ENCODE results near the gene CAMKK2.

Gene CAMKK2

GRCh38 chr12:121224591-121224990 is 71.9 kb downstream of the CAMKK2 start:
- TF ChIP-seq ELF4 (IDR thresholded peaks at IDR 0.05) (no peak), NFRKB (IDR thresholded peaks at IDR 0.05) (no peak), SP1 (IDR thresholded peaks at IDR 0.05) (no peak), LEF1 (IDR thresholded peaks at IDR 0.05; ENCODE audit: borderline replicate concordance) (no peak), ARNT (IDR thresholded peaks at IDR 0.05) (no peak), TARDBP (IDR thresholded peaks at IDR 0.05) (no peak), FOXK2 (IDR thresholded peaks at IDR 0.05) (no peak), SUZ12 (IDR thresholded peaks at IDR 0.05) (no peak), CTBP1 (IDR thresholded peaks at IDR 0.05; ENCODE audit: borderline replicate concordance) (no peak), ZNF384 (IDR thresholded peaks at IDR 0.05) (no peak), FOXM1 (IDR thresholded peaks at IDR 0.05; ENCODE audit: borderline replicate concordance) (no peak), BHLHE40 (IDR thresholded peaks at IDR 0.05; ENCODE audit: borderline replicate concordance) (no peak), PKNOX1 (IDR thresholded peaks at IDR 0.05) (no peak), L3MBTL2 (conservative IDR thresholded peaks at IDR 0.05) (no peak), HDGF (IDR thresholded peaks at IDR 0.05; ENCODE audit: borderline replicate concordance) (no peak), FOXA1 (IDR thresholded peaks at IDR 0.05) (no peak)
- ChIA-PET CTCF (interaction anchor here (0.7 kb wide), 1 partner anchor 38 kb away, joined by 3 read pairs; no protein-coding TSS in a partner anchor), POLR2A (no interaction called here)
- DNase-seq (ENCODE audit: extremely low spot score), result no peak

DNA sequence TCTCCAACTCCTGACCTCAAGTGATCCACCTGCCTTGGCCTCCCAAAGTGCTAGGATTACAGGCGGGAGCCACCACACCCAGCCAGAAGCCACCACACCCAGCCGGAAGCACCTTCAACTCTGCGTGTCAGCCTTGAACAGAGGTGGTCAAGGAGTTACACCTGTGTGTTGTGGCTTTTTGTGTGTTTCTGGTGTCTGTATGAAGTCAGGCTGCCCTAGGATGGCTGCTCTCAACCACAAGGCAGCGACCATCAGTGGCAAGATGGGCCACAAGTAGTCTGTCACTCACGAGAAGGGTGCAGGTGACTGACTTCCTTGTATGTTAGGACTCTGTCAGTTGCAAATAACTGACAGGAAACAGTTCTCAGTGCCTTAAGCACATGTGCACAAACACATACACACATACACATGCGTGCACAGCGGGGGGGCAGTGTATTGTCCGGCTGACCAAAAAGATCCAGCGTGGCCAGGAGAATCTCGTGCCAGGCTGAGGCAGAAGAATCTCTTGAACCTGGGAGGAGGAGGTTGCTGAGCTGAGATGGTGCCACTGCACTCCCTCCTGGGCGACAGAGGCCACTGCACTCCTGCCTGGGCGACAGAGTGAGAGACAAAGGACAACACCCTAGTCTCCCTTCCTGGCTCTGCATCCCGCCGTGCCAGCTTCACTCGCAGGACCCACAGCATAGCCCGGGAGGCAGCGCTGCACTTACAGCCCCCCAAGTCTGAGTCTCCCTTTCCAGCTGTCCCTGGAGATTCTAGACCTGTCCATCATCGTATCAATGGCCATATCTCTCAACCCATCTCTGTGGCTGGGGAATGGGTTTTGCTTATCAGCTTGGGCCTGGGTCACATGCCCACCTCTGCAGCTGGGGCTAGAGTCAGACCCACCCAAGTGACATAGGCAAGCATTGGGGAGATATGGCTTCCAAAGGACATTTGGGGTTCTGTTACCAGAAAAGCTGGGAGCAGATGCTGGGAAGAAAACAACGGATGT is 72.9 kb downstream of the CAMKK2 start:
- CTCF ChIA-PET, result interaction anchor here (0.7 kb wide), 1 partner anchor 39 kb away, joined by 3 read pairs; no protein-coding TSS in a partner anchor
- DNase-seq (ENCODE audit: extremely low spot score), result no peak
- POLR2A ChIA-PET, result no interaction called here
- TF ChIP-seq NFRKB (IDR thresholded peaks at IDR 0.05) (no peak), L3MBTL2 (conservative IDR thresholded peaks at IDR 0.05) (no peak)

GRCh38 chr12:121222847-121223246 is 73.7 kb downstream of the CAMKK2 start:
- no peak for DNase-seq (ENCODE audit: extremely low spot score)
- ChIA-PET CTCF (interaction anchor here (0.5 to 0.6 kb wide), 3 partner anchors 12 to 1335 kb away, joined by 3 to 6 read pairs (median 4); no protein-coding TSS in a partner anchor), POLR2A (no interaction called here)
- no peak for TF ChIP-seq FOXK2 (IDR thresholded peaks at IDR 0.05)
- TF ChIP-seq SUZ12 (IDR thresholded peaks at IDR 0.05), result no peak
- no peak for TF ChIP-seq ARNT (IDR thresholded peaks at IDR 0.05)
- TF ChIP-seq SP1 (IDR thresholded peaks at IDR 0.05), result no peak
- TF ChIP-seq BHLHE40 (IDR thresholded peaks at IDR 0.05; ENCODE audit: borderline replicate concordance), result no peak
- no peak for TF ChIP-seq ELF4 (IDR thresholded peaks at IDR 0.05)
- no peak for TF ChIP-seq NFRKB (IDR thresholded peaks at IDR 0.05)
- no peak for TF ChIP-seq L3MBTL2 (conservative IDR thresholded peaks at IDR 0.05)
- no peak for TF ChIP-seq LEF1 (IDR thresholded peaks at IDR 0.05; ENCODE audit: borderline replicate concordance)
- TF ChIP-seq TARDBP (IDR thresholded peaks at IDR 0.05), result no peak

- DNase-seq (ENCODE audit: extremely low spot score), result no peak
- ChIA-PET POLR2A (no interaction called here), CTCF (no interaction called here)
- TF ChIP-seq ELF4 (IDR thresholded peaks at IDR 0.05) (no peak), SUZ12 (IDR thresholded peaks at IDR 0.05) (no peak), LEF1 (IDR thresholded peaks at IDR 0.05; ENCODE audit: borderline replicate concordance) (no peak), ARNT (IDR thresholded peaks at IDR 0.05) (no peak), CTBP1 (IDR thresholded peaks at IDR 0.05; ENCODE audit: borderline replicate concordance) (no peak), FOXM1 (IDR thresholded peaks at IDR 0.05; ENCODE audit: borderline replicate concordance) (no peak), FOXA1 (IDR thresholded peaks at IDR 0.05) (no peak), SP1 (IDR thresholded peaks at IDR 0.05) (no peak), BHLHE40 (IDR thresholded peaks at IDR 0.05; ENCODE audit: borderline replicate concordance) (no peak), NFRKB (IDR thresholded peaks at IDR 0.05) (no peak), L3MBTL2 (conservative IDR thresholded peaks at IDR 0.05) (no peak), ZNF384 (IDR thresholded peaks at IDR 0.05) (no peak), PKNOX1 (IDR thresholded peaks at IDR 0.05) (no peak), TARDBP (IDR thresholded peaks at IDR 0.05) (no peak), HDGF (IDR thresholded peaks at IDR 0.05; ENCODE audit: borderline replicate concordance) (no peak), FOXK2 (IDR thresholded peaks at IDR 0.05) (no peak)
Observed at GRCh38 chr12:121219353-121219986, 77.0 kb downstream of the CAMKK2 start.

DNA sequence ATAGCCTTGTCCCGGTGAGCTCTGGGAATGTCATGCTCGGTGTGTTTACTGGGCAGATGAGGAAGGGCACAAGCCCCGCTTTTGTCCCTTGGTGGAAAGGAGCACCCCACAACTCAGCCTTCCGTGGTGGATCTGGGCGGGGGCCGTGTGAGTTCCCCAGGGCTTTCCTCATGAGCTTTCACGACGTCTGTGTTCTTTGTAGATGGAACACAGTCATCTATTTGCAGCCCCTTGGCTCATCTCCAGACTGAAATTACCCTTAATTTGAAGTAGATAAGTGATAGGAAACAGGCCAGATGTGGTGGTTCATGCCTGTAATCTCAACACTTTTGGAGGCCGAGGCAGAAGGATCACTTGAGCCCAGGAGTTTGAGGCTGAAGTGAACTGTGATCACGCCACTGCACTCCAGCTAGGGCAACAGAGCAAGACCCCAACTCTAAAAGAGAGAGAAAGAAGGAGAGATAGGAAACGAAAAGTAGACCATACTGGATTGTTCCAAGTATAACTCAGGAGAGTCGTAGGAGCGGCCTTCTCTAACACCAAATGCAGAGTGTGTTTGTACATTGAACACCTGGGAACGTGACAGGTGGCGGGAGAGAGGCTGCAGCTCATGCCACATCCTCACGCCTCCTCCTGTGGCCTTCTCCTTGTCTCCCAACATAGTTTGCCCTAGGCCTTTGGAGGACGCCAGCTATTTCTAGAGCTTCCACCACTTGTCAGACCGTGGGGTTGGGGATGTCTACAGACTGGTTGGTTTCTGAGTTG is 77.7 kb downstream of the CAMKK2 start:
- TF ChIP-seq L3MBTL2 (conservative IDR thresholded peaks at IDR 0.05), result no peak
- TF ChIP-seq FOXM1 (IDR thresholded peaks at IDR 0.05; ENCODE audit: borderline replicate concordance), result no peak
- no peak for TF ChIP-seq PKNOX1 (IDR thresholded peaks at IDR 0.05)
- no peak for TF ChIP-seq HDGF (IDR thresholded peaks at IDR 0.05; ENCODE audit: borderline replicate concordance)
- no peak for TF ChIP-seq LEF1 (IDR thresholded peaks at IDR 0.05; ENCODE audit: borderline replicate concordance)
- no peak for TF ChIP-seq FOXK2 (IDR thresholded peaks at IDR 0.05)
- CTCF ChIA-PET, result no interaction called here
- POLR2A ChIA-PET, result no interaction called here
- DNase-seq (ENCODE audit: extremely low spot score), result no peak

Measured in HEK293T (cell line).